HepG2 (cell line): ENCODE results near the gene C22orf15. TPM values are rescaled to one million over a fixed set of nuclear protein-coding genes. Genes with fewer than 3 reads are reported as not detected.
A peak's percentile ranks its signal among the peaks of the same experiment; 100 is the strongest.

Source experiments
- ATAC-seq: fragments of 200-7000 bp; cut with Tn5 transposase; 3 replicates; pipeline ENCODE4 v1.9.1; 2020; ENCODE audit warnings: mild to moderate bottlenecking, moderate library complexity
- BruUV-seq: library from RNA; stranded (reverse); fragments of 400-500 nt; replicated peaks from 2 replicates; lab custom pipeline; 2021; lab: Mats Ljungman, UMichigan
- CTCF ChIA-PET: fragments of 300-600 bp; formaldehyde crosslinking; extraction: SDS; loops from one replicate; lab custom pipeline; 2021; ENCODE audit warnings: low total read pairs, inconsistent platforms, low intra/inter-chr PET ratio; lab: Yijun Ruan, JAX
- POLR2A ChIA-PET: fragments of 350-600 bp; sonication (Branson Sonifier 250); formaldehyde crosslinking; loops from one replicate; lab custom pipeline; 2020; ENCODE audit warnings: antibody characterized with exemption, inconsistent platforms; lab: Yijun Ruan, JAX
- DNase-seq: peaks from one replicate; pipeline ENCODE4 v3.0.0-alpha.2; 2015; ENCODE audit warnings: low spot score
- FAIRE-seq: peaks from 3 replicates; lab custom pipeline; 2011; peaks lifted over from hg19 to GRCh38; lab: Jason Lieb, UNC
- H2AFZ ChIP-seq: one replicate; pipeline ENCODE4 v1.6.1; 2011; ENCODE audit warnings: low read length, inconsistent platforms
- H3K27ac ChIP-seq: fragments of 300-600 bp; 3 replicates; pipeline ENCODE4 v1.8.0; 2011; ENCODE audit warnings: mixed run types, mild to moderate bottlenecking, mixed read lengths, low read length, inconsistent platforms; ENCODE audit not compliant: insufficient read depth; ENCODE audit errors: extremely low read length
- H3K27me3 ChIP-seq, 2 experiments: fragments of 200-600 bp in 1 of 2; 2 replicates in 1 of 2; 3 replicates in 1 of 2; pipeline versions ENCODE4 v1.6.0 to v1.8.0; 2011; ENCODE audit warnings: low read length in 2 of 2, mild to moderate bottlenecking in 2 of 2, moderate library complexity in 2 of 2, inconsistent platforms in 1 of 2; ENCODE audit not compliant: insufficient read depth in 2 of 2, control insufficient read depth in 1 of 2
- H3K36me3 ChIP-seq, 2 experiments: fragments of 200-600 bp in 1 of 2; replicated peaks in 1 of 2; 2 replicates in 1 of 2; 3 replicates in 1 of 2; pipeline versions ENCODE4 v1.5.1 to v1.8.0; 2011; ENCODE audit warnings: low read length in 2 of 2, inconsistent platforms in 1 of 2; ENCODE audit not compliant: insufficient read depth in 2 of 2, control insufficient read depth in 1 of 2
- H3K4me1 ChIP-seq: 2 replicates; pipeline ENCODE4 v1.5.1; 2012; ENCODE audit warnings: low read length, inconsistent platforms; ENCODE audit not compliant: insufficient read depth
- H3K4me2 ChIP-seq: 2 replicates; pipeline ENCODE4 v1.6.0; 2011; ENCODE audit warnings: low read depth, low read length, inconsistent platforms
- H3K4me3 ChIP-seq, 3 experiments: fragments of 200-600 bp in 1 of 3; sonication (generic), shearing (Covaris generic) in 1 of 3; replicated peaks in 1 of 3; 2 replicates each; pipeline ENCODE4 v1.5.1; 2011 to 2016; ENCODE audit warnings: low read length in 3 of 3, inconsistent platforms in 2 of 3, low read depth in 2 of 3, mild to moderate bottlenecking in 2 of 3, control low read depth in 1 of 3, mixed read lengths in 1 of 3; ENCODE audit not compliant: insufficient read depth in 1 of 3
- H3K79me2 ChIP-seq: one replicate; pipeline ENCODE4 v1.6.1; 2011; ENCODE audit warnings: low read length, inconsistent platforms; ENCODE audit not compliant: insufficient read depth
- H3K9ac ChIP-seq: 2 replicates; pipeline ENCODE4 v1.6.0; 2011; ENCODE audit warnings: mild to moderate bottlenecking, low read depth, low read length, inconsistent platforms; ENCODE audit not compliant: insufficient read depth
- H3K9me3 ChIP-seq: 2 replicates; pipeline ENCODE4 v1.5.1; 2012; ENCODE audit warnings: mild to moderate bottlenecking, low read length
- H4K20me1 ChIP-seq: 2 replicates; pipeline ENCODE4 v1.6.0; 2011; ENCODE audit warnings: inconsistent platforms, mild to moderate bottlenecking, low read length, moderate library complexity; ENCODE audit not compliant: insufficient read depth
- CEBPZ ChIP-seq: IDR thresholded peaks from 2 replicates; pipeline ENCODE4 v1.6.1; 2012; ENCODE audit warnings: low read length, improper control_type of control experiment
- FOXC1 ChIP-seq: sonication (generic); formaldehyde crosslinking; IDR thresholded peaks from 2 replicates; pipeline ENCODE4 v1.8.0; 2022; ENCODE audit warnings: mild to moderate bottlenecking, missing genetic modification reagents, borderline replicate concordance
- FOXO1 ChIP-seq: sonication (generic); formaldehyde crosslinking; IDR thresholded peaks from 2 replicates; pipeline ENCODE4 v1.4.0; 2020; ENCODE audit warnings: missing genetic modification reagents
- HNF1A ChIP-seq, 2 experiments: sonication (generic) in 1 of 2; formaldehyde crosslinking in 1 of 2; IDR thresholded peaks; 2 replicates each; pipeline versions ENCODE4 v1.4.0 to v1.6.1; 2016 to 2020; ENCODE audit warnings: borderline replicate concordance in 1 of 2, low read depth in 1 of 2, mild to moderate bottlenecking in 1 of 2, missing genetic modification reagents in 1 of 2
- NFIB ChIP-seq: sonication (generic); formaldehyde crosslinking; IDR thresholded peaks from 2 replicates; pipeline ENCODE4 v1.9.0; 2021; ENCODE audit warnings: missing genetic modification reagents, mild to moderate bottlenecking, borderline replicate concordance
- ZBTB38 ChIP-seq: sonication (generic); formaldehyde crosslinking; IDR thresholded peaks from 2 replicates; pipeline ENCODE4 v1.5.1; 2020; ENCODE audit warnings: mild to moderate bottlenecking, missing genetic modification reagents
- ZNF264 ChIP-seq: sonication (generic); formaldehyde crosslinking; IDR thresholded peaks from 2 replicates; pipeline ENCODE4 v1.4.0; 2020; ENCODE audit warnings: missing genetic modification reagents
- ZNF562 ChIP-seq: sonication (generic); formaldehyde crosslinking; IDR thresholded peaks from 2 replicates; pipeline ENCODE4 v1.8.0; 2022; ENCODE audit warnings: missing genetic modification reagents, borderline replicate concordance
- WGBS: methylation state at CpG from one replicate; pipeline ENCODE4 v1.1.6; 2017; ENCODE audit warnings: low lambda C conversion rate; 5-methylcytosine and 5-hydroxymethylcytosine counted together
- in situ Hi-C: cut with HindIII; loops from 2 replicates; pipeline ENCODE4 v1.10.0; 2017; ENCODE audit warnings: low pct_unique_long_range_greater_than_20kb; ENCODE audit not compliant: extremely low pct_ligation_motif_present
- intact Hi-C: fragments of 100-400 bp; cut with micrococcal nuclease; formaldehyde crosslinking; loops from one replicate; pipeline ENCODE4 v1.10.0; 2022; ENCODE audit not compliant: unreplicated experiment
- polyA plus RNA-seq, 8 experiments: library from polyadenylated mRNA; depleted of rRNA in 3 of 8; stranded (reverse) in 7 of 8; unstranded in 1 of 8; fragments of >200 nt; fragmentation: Illumina TruSeq in 4 of 8; extraction: Trizol in 4 of 8; gene quantifications; 2 replicates each; pipeline versions ENCODE4 v1.2.1 to v1.2.3, GENCODE V29; 2011 to 2016; ENCODE audit warnings: low read depth in 4 of 8, missing spikeins in 1 of 8, mixed read lengths in 1 of 8; ENCODE audit not compliant: insufficient read depth in 1 of 8
- total RNA-seq, 5 experiments: library from RNA; depleted of rRNA; stranded (reverse); fragments of >200 nt; fragmentation: Illumina TruSeq; extraction: Trizol; gene quantifications; 2 replicates each; pipeline ENCODE4 v1.2.3, GENCODE V29; 2016; ENCODE audit warnings: low read depth in 1 of 5

C22orf15 gene
- total and polyA plus RNA-seq, 2 of the 13 experiments (the other 11 are each of a cell fraction or from before 2014, with no cell fraction given): not detected

GRCh38 chr22:23715806-23716375 lies 46.9 kb upstream of the C22orf15 start:
- 0 out of 2 replicates have a peak, but pooled peaks have one; percentile 16 for TF ChIP-seq ZBTB38 (CRISPR knock-in tag)
- TF ChIP-seq ZNF562 (CRISPR knock-in tag): no peak
- no peak for TF ChIP-seq FOXC1
- no peak for TF ChIP-seq HNF1A (IDR thresholded peaks at IDR 0.05; ENCODE audit: low read depth)
- TF ChIP-seq HNF1A (CRISPR knock-in tag; IDR thresholded peaks at IDR 0.05; ENCODE audit: borderline replicate concordance): no peak
- 0 out of 2 replicates have a peak, but pooled peaks have one; percentile 18 for TF ChIP-seq FOXO1 (CRISPR knock-in tag)
- no peak for TF ChIP-seq CEBPZ
- no peak for TF ChIP-seq ZNF264 (CRISPR knock-in tag)
- no peak for TF ChIP-seq NFIB
- Histone ChIP-seq H3K4me3 (peak overlapping the region; percentile 24 to 94 (median 86); a peak in 5 of 6 replicates), H3K27me3 (no peaks in the 10 kb centered on the region), H3K79me2 (peaks cover 6% of the 10 kb centered on the region), H3K9ac (peak overlapping the region; percentile 75), H3K27ac (no peak overlapping the region), H3K9me3 (no peaks in the 10 kb centered on the region), H2AFZ (no peak overlapping the region), H4K20me1 (no peaks in the 10 kb centered on the region), H3K36me3 (peaks cover 2 to 24% of the 10 kb centered on the region in 2 experiments; a peak in 4 of 5 replicates), H3K4me1 (peaks cover 24% of the 10 kb centered on the region), H3K4me2 (peak overlapping the region; percentile 83)
- FAIRE-seq (no peak), ATAC-seq (no peak), DNase-seq (no peak)
- ChIA-PET POLR2A (interaction anchor here (1.6 kb wide), 1 partner anchor 142 kb away, joined by 5 read pairs; the partner anchor contains the start of gene SLC2A11), CTCF (no interaction called here)
- no TSS peak for BruUV-seq
- intact Hi-C loops (no loop called here), in situ Hi-C loops (no loop called here)
- 81% methylated on average over 18 of the region's 18 CpGs for WGBS
